ENCODE data around the gene SLC4A5.

The SLC4A5 gene, protein sequence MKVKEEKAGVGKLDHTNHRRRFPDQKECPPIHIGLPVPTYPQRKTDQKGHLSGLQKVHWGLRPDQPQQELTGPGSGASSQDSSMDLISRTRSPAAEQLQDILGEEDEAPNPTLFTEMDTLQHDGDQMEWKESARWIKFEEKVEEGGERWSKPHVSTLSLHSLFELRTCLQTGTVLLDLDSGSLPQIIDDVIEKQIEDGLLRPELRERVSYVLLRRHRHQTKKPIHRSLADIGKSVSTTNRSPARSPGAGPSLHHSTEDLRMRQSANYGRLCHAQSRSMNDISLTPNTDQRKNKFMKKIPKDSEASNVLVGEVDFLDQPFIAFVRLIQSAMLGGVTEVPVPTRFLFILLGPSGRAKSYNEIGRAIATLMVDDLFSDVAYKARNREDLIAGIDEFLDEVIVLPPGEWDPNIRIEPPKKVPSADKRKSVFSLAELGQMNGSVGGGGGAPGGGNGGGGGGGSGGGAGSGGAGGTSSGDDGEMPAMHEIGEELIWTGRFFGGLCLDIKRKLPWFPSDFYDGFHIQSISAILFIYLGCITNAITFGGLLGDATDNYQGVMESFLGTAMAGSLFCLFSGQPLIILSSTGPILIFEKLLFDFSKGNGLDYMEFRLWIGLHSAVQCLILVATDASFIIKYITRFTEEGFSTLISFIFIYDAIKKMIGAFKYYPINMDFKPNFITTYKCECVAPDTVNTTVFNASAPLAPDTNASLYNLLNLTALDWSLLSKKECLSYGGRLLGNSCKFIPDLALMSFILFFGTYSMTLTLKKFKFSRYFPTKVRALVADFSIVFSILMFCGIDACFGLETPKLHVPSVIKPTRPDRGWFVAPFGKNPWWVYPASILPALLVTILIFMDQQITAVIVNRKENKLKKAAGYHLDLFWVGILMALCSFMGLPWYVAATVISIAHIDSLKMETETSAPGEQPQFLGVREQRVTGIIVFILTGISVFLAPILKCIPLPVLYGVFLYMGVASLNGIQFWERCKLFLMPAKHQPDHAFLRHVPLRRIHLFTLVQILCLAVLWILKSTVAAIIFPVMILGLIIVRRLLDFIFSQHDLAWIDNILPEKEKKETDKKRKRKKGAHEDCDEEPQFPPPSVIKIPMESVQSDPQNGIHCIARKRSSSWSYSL

DNA sequence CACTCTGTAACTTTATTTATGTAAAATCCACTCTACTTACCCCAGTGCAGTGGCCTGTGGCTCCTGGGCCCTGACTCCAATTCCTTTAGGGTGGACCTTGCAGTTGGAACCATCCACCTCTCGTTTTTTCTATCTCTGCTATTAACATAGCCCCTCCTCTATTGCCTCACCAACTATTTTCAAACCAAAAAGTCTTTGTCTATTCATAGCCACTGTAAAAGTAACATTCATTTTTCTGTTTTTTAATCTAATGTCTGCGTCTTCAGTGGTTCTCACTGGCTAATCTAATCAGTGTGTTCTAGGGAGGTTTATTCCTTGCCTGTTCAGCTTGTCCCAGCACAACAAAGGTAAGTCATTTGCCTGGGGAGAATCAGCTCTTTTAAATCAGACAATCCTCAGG lies at the start of gene SLC4A5:
SLC4A5 (minus strand) TSS at position 101 of the 400 bp plus-strand sequence. CDS start 28,393 bp downstream, outside the sequence.
- no peak for DNase-seq (ENCODE audit: low spot score)

GRCh38 chr2:74392449-74392743 lies 49.2 kb upstream of the SLC4A5 start:
- DNase-seq (ENCODE audit: low spot score): no peak

DNA sequence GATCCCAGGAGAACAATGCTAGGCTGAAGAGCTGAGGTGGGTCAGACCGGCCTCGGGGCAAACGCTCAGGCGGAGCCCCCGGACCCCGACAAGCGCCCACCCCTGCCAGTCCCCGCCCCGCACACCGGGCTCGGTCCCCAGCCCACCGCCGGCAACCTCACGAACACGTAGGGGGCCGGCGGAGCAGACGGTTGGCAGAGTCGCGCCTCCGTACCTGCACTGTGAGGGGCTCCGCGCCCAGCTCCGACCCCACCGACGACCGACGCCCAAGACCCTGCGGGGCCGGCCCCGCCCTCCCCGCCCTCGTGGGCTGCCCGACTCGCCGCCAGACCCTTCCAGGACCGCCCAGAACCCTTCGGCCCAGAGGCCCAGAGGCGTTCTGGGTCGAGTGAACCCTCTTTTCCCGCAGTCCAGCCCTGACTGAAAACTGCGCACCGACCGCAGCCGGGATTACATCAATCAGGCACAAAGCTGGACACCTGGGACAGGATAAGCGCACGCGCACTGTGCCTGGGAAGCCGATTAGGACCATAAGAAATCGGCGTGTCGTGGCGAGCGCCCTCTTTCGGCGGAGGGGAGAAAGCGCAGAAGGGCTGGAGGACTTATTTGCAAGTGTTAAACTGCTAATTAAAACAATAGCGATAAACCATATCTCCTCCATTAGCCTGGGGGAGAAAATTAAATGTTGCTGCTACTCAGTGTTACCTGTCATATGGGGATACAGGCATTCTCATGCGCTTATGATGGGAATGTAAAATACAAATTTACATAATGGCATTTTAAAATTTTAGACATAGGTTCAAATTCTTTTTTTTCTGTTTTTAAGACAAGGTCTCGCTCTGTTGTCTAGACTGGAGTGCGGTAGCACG lies 48.6 kb upstream of the SLC4A5 start:
- DNase-seq (ENCODE audit: low spot score): peak; percentile 55

- DNase-seq (ENCODE audit: low spot score): no peak
Observed at GRCh38 chr2:74391209-74391579, 48.0 kb upstream of the SLC4A5 start.

DNA sequence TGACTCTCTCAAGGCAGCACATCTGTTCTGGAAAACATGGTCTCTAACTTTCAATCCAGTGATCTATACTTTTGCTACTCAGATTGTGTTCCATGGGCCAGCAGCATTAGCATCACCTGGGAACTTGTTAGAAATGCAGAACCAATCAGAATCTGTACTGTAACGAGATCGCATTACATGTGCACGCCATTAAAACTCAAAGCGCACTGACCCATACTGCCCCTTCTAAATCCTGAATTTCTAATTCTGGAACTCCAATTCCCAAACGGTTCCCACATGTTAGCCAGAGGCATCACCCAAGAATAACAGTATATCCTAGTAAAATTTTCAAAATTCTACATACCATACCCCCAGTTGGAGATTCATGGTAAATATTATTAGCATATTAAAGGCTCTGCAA lies 47.4 kb upstream of the SLC4A5 start:
- no peak for DNase-seq (ENCODE audit: low spot score)

- no peak for DNase-seq (ENCODE audit: low spot score)
Observed at GRCh38 chr2:74387346-74387745, 44.1 kb upstream of the SLC4A5 start.

GRCh38 chr2:74385396-74385795 lies 42.2 kb upstream of the SLC4A5 start:
- DNase-seq (ENCODE audit: low spot score): no peak

- DNase-seq (ENCODE audit: low spot score): no peak
Observed at GRCh38 chr2:74384051-74384450, 40.8 kb upstream of the SLC4A5 start.

- DNase-seq (ENCODE audit: low spot score): no peak
Observed at GRCh38 chr2:74383254-74383653, 40.0 kb upstream of the SLC4A5 start.

- DNase-seq (ENCODE audit: low spot score): no peak
Observed at GRCh38 chr2:74381751-74382150, 38.5 kb upstream of the SLC4A5 start.

GRCh38 chr2:74379851-74380789 lies 36.9 kb upstream of the SLC4A5 start, which contains the start of gene DCTN1:
DCTN1 (minus strand) TSS chr2:74380311; CDS start chr2:74380037, 274 bp downstream.
- peak; percentile 38 for DNase-seq (ENCODE audit: low spot score)

- no peak for DNase-seq (ENCODE audit: low spot score)
Observed at GRCh38 chr2:74378007-74378406, 34.8 kb upstream of the SLC4A5 start.

GRCh38 chr2:74375838-74376237 lies 32.6 kb upstream of the SLC4A5 start:
- no peak for DNase-seq (ENCODE audit: low spot score)

DNA sequence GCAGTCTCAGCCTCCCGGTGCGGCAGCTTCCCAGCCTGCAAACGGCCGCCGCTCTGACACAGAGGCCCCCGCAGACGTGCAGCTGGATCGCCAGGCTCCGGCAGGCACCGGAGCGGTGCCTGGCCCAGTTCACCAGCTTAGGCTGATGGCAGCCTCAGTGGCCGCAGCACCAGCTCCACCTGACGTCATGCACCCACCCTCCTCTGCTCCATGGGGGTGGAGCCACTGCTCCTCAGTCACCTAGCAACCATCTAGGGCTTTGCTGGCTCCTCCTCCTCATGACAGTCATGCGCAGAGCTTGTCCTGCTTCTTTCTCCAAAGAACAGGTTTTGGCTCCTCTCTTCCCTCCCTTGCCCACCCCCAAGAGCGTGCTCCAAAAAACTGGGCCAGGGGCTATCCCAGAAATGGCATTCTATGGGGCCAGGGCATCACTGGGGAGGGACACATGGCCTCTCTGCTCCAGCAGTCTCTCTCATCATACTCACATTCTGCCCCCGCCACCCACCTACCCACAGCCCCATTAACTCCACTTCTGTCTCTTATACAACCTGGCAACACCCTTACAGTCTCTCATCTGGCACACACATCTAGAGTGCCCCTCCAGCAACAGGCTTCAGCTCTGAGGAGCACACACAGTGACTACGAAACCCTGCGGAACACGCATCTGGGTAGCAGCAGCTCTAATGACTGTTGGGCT lies 31.4 kb upstream of the SLC4A5 start:
- no peak for DNase-seq (ENCODE audit: low spot score)

DNA sequence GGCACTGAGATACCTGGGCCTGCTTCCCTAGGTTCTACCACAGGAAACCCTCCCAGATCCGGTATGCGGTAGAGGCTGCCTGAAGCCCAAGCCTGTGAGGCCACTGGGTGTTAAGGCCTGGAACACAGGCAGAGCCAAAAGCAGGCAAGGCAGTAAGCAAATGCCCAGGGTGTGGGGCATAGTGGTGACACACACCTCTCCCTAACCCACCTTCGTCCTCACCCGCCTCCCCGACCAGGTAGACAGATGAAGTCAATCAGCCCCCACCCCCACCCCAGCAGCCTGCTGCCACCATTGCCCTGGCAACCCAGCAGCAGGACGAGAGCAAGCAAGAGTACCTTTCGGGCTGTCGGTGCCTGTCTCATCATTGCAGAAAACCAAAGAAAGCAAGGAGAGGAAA lies 30.8 kb upstream of the SLC4A5 start:
- no peak for DNase-seq (ENCODE audit: low spot score)

GRCh38 chr2:74373221-74373676 lies 30.0 kb upstream of the SLC4A5 start:
- DNase-seq (ENCODE audit: low spot score): no peak

DNA sequence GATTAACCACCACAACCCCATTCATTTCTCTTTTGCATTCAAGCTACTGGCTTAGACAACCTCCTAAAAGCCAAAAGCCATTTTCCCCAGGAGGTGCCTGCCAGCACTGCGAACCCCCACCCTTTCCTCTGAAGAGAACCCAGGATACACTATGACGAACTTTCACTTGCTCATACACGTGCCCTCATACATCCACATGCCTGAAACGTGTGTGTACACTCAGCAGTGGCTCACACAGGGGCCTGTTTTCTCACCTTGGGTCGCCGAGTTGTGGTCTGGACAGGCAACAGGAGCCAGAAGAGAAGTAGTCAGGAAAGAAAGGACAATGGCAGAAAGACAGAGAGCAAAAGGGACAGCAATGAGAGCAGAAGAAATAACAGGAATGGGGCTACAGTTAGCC lies 29.5 kb upstream of the SLC4A5 start:
- DNase-seq (ENCODE audit: low spot score): no peak

- no peak for DNase-seq (ENCODE audit: low spot score)
Observed at GRCh38 chr2:74371421-74371820, 28.2 kb upstream of the SLC4A5 start.

GRCh38 chr2:74369976-74370375 lies 26.8 kb upstream of the SLC4A5 start:
- DNase-seq (ENCODE audit: low spot score): no peak

GRCh38 chr2:74368499-74368898 lies 25.3 kb upstream of the SLC4A5 start:
- no peak for DNase-seq (ENCODE audit: low spot score)

Data from HuH-7.5 (cell line).